ENCODE data around the gene HMX1.

Gene HMX1

GRCh38 chr4:8912506-8912905 is 40.9 kb upstream of the HMX1 start:
- TF ChIP-seq ZFX (IDR thresholded peaks at IDR 0.05; ENCODE audit: borderline replicate concordance), result no peak
- no peak for TF ChIP-seq CTCF (IDR thresholded peaks at IDR 0.05)
- no peak overlapping the region for H3K27ac ChIP-seq

DNA sequence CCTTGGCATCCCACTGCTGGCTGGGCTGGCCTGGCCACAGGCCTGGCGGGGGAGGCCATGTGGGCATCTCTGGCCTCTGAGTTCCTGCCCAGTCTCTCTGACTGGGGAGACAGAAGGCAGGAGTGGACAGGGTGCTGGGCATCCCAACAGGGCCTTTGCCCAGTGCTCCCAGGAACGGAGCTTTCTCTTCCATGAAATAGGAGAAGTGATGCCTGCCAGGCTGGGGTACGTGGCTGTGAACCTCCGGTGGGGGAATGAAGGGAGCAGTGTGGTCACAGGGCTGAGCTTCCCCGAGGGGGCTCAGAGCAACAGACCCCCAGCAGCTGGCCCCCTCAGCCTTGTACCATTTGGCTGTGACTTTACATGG is 40.4 kb upstream of the HMX1 start:
- H3K27ac ChIP-seq, result no peak overlapping the region
- no peak for TF ChIP-seq ZFX (IDR thresholded peaks at IDR 0.05; ENCODE audit: borderline replicate concordance)
- TF ChIP-seq CTCF (IDR thresholded peaks at IDR 0.05), result no peak

- TF ChIP-seq ZFX (IDR thresholded peaks at IDR 0.05; ENCODE audit: borderline replicate concordance) (no peak), CTCF (IDR thresholded peaks at IDR 0.05) (no peak)
- no peak overlapping the region for H3K27ac ChIP-seq
Measured at GRCh38 chr4:8911316-8912088, 39.9 kb upstream of the HMX1 start.

GRCh38 chr4:8910822-8911315 is 39.2 kb upstream of the HMX1 start:
- no peak for TF ChIP-seq ZFX (IDR thresholded peaks at IDR 0.05; ENCODE audit: borderline replicate concordance)
- TF ChIP-seq CTCF (IDR thresholded peaks at IDR 0.05), result no peak
- no peak overlapping the region for H3K27ac ChIP-seq

- TF ChIP-seq ZFX (IDR thresholded peaks at IDR 0.05; ENCODE audit: borderline replicate concordance) (no peak), CTCF (IDR thresholded peaks at IDR 0.05) (no peak)
- no peak overlapping the region for H3K27ac ChIP-seq
Measured at GRCh38 chr4:8910100-8910821, 38.6 kb upstream of the HMX1 start.

DNA sequence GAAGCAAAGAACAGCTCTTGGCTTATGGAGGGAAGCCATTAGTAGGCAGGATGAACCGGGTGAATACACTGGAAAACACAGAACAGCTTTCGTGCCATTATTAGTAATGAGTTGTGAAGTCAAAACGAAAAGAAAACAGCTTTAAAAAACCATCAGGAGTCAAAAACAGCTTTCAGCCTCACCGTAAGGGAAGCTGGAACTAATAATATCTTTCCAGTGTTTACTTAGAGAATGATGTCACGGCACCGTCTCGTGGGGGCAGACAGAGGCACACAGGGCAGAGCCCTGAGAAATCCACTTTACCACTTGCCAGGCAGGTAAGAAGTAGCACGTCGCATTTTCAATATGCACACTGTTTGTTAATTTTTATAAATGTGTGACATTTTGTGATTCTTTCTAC is 37.9 kb upstream of the HMX1 start:
- TF ChIP-seq CTCF (IDR thresholded peaks at IDR 0.05) (no peak), ZFX (IDR thresholded peaks at IDR 0.05; ENCODE audit: borderline replicate concordance) (no peak)
- H3K27ac ChIP-seq, result no peak overlapping the region

Data from 22Rv1 (cell line).